ENCODE results near the gene STRIP2.
"Not testable (repeated sequence)": the region's sequence is repeated elsewhere in the genome, so short reads cannot be mapped to it uniquely, and the experiment has no call there.

Gene STRIP2

DNA sequence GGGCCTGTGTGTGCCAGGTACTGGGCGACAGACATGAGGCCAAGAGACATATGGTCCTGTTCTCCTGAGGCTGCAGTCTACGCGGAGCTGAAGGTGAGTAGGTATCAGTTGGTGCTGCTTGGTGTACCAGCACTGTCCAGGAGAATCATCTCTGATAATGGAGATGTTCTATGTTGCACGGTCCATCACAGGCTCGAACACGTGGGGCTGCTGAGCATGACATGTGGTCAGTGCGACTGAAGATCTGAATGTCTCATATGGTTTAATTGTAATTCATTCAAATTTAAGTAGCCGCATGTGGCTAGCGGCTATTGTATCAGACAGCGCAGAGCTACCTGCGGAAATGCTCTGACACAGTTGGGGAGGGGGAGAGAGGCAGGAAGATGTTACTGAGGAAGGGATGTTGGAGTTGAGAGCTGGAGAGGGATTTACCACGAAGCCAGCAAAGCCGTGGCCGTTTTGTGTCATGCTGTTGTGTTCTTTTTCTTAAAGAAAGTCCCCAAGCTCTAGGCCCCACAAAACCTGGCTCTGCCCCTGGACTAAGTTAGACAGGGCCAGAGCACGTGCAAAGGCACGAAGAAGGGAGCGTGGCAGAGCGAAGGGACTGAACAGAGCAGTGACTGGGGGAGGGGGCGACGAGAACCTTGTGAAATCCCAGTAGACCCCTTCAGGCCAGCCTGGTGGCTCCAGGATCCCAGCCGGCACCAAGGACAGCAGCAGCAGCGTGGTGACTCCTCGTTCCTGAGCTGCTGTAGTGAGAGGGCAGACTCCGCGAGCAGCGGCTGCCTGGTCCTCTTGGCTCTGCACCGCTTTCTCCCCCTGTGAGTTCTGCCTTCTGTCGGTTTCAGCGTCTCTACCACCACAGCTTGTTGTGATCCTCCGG lies 88.1 kb downstream of the STRIP2 start:
- Histone ChIP-seq H3K4me2 (ENCODE audit: low read length) (no peak overlapping the region), H3K36me3 (ENCODE audit: insufficient read depth, low read length) (no peaks in the 10 kb centered on the region), H3K9ac (ENCODE audit: low read depth, low read length) (no peak overlapping the region), H3K27me3 (ENCODE audit: control insufficient read depth, insufficient read depth, low read length) (peaks cover 24% of the 10 kb centered on the region), H3K9me3 (replicated peaks; ENCODE audit: low read length) (no peaks in the 10 kb centered on the region), H3K4me3 (ENCODE audit: low read length) (no peak overlapping the region), H3K4me1 (ENCODE audit: control insufficient read depth, insufficient read depth, low read length) (no peaks in the 10 kb centered on the region)

DNA sequence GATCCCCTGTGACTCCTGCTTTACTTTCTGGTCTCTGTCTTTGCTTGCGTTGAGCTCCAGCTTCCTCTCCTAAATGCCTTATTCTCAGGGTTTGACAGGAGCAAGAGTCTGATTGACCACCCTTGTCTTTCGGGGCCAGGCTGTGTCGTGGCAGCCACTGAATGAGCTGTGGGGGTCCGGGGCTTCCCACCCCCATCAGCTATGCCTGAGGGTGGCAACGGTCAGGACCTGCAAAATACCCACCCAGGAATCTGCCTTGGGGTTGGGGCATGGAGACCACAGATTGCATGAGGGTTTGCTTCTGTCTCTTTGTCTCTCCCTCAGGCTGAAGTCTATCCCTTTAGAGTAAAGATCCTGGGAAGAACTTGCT lies 88.7 kb downstream of the STRIP2 start:
- Histone ChIP-seq H3K9me3 (replicated peaks; ENCODE audit: low read length) (no peaks in the 10 kb centered on the region), H3K4me1 (ENCODE audit: control insufficient read depth, insufficient read depth, low read length) (no peaks in the 10 kb centered on the region), H3K4me2 (ENCODE audit: low read length) (no peak overlapping the region), H3K27me3 (ENCODE audit: control insufficient read depth, insufficient read depth, low read length) (peaks cover 24% of the 10 kb centered on the region), H3K4me3 (ENCODE audit: low read length) (no peak overlapping the region), H3K36me3 (ENCODE audit: insufficient read depth, low read length) (no peaks in the 10 kb centered on the region), H3K9ac (ENCODE audit: low read depth, low read length) (no peak overlapping the region)

DNA sequence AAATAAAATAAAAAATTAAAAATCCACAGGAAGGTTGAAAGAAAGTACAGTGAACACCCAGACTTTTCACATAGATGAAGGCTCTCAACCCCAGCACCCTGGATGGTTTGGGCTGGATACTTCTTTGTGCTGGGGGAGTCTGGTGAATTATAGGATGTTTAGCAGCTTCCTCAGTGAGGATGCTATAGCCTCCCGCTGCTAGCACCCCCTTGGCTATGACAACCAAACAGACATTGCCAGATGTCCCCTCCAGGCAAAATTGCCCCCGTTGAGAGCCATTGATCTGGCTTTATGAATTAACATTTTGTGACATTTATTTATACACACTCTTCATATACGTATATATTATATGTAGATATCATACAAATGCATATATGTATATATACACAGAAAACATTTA lies 89.7 kb downstream of the STRIP2 start:
- H3K4me1 ChIP-seq (ENCODE audit: control insufficient read depth, insufficient read depth, low read length) = no peaks in the 10 kb centered on the region
- no peaks in the 10 kb centered on the region for H3K9me3 ChIP-seq (replicated peaks; ENCODE audit: low read length)
- no peaks in the 10 kb centered on the region for H3K36me3 ChIP-seq (ENCODE audit: insufficient read depth, low read length)
- peaks cover 24% of the 10 kb centered on the region for H3K27me3 ChIP-seq (ENCODE audit: control insufficient read depth, insufficient read depth, low read length)
- no peak overlapping the region for H3K9ac ChIP-seq (ENCODE audit: low read depth, low read length)
- no peak overlapping the region for H3K4me2 ChIP-seq (ENCODE audit: low read length)
- H3K4me3 ChIP-seq (ENCODE audit: low read length) = no peak overlapping the region

DNA sequence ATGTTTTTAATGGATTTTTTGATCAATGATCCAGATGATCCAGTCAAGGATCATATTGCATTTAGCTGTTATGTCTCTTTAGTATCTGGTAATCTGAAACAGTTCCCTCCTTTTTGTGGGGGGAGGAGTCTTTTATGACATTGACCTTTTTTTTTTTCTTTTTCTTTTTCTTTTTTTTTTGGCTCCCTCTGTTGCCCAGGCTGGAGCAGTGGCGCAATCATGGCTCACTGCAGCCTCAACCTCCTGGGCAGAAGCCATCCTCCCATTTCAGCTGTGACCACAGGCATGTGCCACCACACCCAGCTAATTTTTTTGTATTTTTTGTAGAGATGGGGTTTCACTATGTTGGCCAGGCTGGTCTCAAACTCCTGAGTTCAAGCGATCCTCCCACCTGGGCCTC lies 90.2 kb downstream of the STRIP2 start:
- H3K4me2 ChIP-seq (ENCODE audit: low read length); H3K9me3 ChIP-seq (replicated peaks; ENCODE audit: low read length); H3K4me1 ChIP-seq (ENCODE audit: control insufficient read depth, insufficient read depth, low read length); H3K4me3 ChIP-seq (ENCODE audit: low read length); H3K36me3 ChIP-seq (ENCODE audit: insufficient read depth, low read length); H3K9ac ChIP-seq (ENCODE audit: low read depth, low read length): not testable (repeated sequence)
- H3K27me3 ChIP-seq (ENCODE audit: control insufficient read depth, insufficient read depth, low read length) = peaks cover 24% of the 10 kb centered on the region

DNA sequence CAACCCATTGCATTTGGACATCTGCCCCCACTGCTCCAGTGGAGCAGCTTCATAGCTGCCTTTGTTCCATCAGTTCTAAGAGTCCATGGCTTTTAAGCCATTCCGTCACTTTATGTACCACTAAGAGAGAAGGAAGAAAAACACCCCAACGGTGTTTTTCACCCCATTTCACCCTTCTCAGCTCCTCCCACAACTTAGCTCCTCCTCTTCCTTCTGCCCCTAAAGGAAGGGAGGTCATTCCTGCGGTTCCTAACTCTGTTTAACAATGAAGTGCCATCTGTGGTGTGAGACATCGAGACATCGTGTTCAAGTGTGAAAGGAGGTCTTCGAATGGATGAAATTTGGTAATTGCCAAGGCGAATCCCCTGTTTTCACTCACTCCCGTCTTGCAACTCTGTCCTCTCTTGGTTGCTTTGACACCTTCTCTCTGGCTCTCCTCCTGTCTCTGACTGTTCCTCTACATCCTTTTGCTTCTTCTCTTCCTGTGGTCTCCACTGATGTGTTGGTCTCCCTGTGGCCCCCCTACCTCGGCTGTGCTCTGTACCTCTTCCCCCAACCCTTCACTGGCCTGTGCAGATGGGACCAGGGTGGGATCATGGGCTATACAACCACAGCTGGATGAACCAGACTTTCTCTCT lies 91.1 kb downstream of the STRIP2 start:
- Histone ChIP-seq H3K9me3 (replicated peaks; ENCODE audit: low read length) (no peaks in the 10 kb centered on the region), H3K4me3 (ENCODE audit: low read length) (no peak overlapping the region), H3K27me3 (ENCODE audit: control insufficient read depth, insufficient read depth, low read length) (peaks cover 18% of the 10 kb centered on the region), H3K4me2 (ENCODE audit: low read length) (no peak overlapping the region), H3K4me1 (ENCODE audit: control insufficient read depth, insufficient read depth, low read length) (peaks cover 2% of the 10 kb centered on the region), H3K9ac (ENCODE audit: low read depth, low read length) (no peak overlapping the region), H3K36me3 (ENCODE audit: insufficient read depth, low read length) (no peaks in the 10 kb centered on the region)

DNA sequence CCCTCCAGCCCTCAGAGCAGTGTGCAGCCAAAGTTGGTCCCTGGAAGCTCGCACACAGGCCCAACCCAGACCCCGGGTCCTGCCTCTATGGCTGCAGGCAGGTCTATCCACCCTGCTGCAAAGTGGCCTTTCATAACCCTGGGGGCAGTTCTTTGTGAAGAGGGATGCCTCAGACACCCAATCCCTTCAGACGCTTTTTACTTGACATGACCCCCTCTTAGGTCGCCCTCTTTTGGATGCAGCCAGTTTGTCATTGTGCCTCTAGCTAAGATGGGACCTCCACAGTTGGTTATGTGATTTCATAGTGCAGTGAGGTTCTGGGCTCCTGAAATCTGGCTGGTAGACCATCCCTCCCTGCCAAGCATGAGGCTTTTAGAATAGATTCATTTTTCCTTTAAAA lies 95.4 kb downstream of the STRIP2 start:
- Histone ChIP-seq H3K4me2 (ENCODE audit: low read length) (no peak overlapping the region), H3K27me3 (ENCODE audit: control insufficient read depth, insufficient read depth, low read length) (no peaks in the 10 kb centered on the region), H3K9me3 (replicated peaks; ENCODE audit: low read length) (no peaks in the 10 kb centered on the region), H3K9ac (ENCODE audit: low read depth, low read length) (no peak overlapping the region), H3K4me3 (ENCODE audit: low read length) (no peak overlapping the region), H3K4me1 (ENCODE audit: control insufficient read depth, insufficient read depth, low read length) (peaks cover 9% of the 10 kb centered on the region), H3K36me3 (ENCODE audit: insufficient read depth, low read length) (no peaks in the 10 kb centered on the region)

DNA sequence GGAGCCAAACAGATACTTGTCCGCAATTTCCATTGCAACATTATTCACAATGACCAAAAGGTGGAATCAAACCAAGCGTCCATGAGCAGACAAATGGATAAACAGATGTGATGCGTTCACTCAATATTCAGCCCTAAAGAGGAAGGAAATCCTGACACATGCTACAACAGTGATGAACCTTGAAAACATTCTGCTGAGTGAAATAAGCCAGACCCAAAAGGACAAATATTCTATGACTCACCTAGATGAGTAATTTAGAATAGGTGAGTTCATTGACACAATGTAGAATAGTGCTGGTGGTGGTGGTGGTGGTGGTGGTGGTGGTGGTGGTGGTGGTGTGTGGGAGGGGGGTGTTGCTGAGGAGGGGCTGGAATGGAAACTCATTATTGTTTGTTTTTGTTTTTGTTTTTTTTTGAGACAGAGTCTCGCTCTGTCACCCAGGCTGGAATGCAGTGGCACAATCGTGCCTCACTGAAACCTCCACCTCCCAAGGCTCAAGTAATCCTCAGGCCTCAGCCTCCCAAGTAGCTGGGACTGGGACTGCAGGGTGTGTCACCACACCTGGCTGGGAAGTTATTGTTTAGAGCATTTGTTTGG lies 96.7 kb downstream of the STRIP2 start:
- Histone ChIP-seq H3K9me3 (replicated peaks; ENCODE audit: low read length) (no peaks in the 10 kb centered on the region), H3K4me1 (ENCODE audit: control insufficient read depth, insufficient read depth, low read length) (peaks cover 9% of the 10 kb centered on the region)

DNA sequence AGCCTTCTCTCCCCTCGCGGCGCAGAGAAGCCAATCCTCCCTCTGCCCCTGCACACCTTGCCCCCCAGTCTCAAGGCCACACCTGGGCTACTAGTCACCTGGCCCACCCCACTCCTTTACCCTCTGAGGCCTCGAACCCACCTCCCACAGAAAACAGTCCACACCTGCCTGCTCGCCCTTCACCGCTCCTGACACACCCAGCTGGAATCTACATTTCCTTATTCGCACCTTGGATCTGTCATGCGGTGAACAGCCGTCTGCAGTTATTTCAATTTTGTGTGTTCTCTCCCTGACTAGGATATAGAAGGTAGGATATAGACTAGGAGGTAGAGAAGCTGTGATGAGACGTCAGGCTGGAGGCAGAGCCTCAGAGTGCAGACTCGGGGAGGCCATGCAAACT lies 97.5 kb downstream of the STRIP2 start:
- no peak overlapping the region for H3K9ac ChIP-seq (ENCODE audit: low read depth, low read length)
- no peak overlapping the region for H3K4me3 ChIP-seq (ENCODE audit: low read length)
- no peaks in the 10 kb centered on the region for H3K27me3 ChIP-seq (ENCODE audit: control insufficient read depth, insufficient read depth, low read length)
- H3K36me3 ChIP-seq (ENCODE audit: insufficient read depth, low read length) = no peaks in the 10 kb centered on the region
- H3K4me1 ChIP-seq (ENCODE audit: control insufficient read depth, insufficient read depth, low read length) = peaks cover 9% of the 10 kb centered on the region
- no peak overlapping the region for H3K4me2 ChIP-seq (ENCODE audit: low read length)
- H3K9me3 ChIP-seq (replicated peaks; ENCODE audit: low read length) = no peaks in the 10 kb centered on the region

More for the DNA sequence above, 96.7 kb downstream of the STRIP2 start:
- Histone ChIP-seq H3K9ac (ENCODE audit: low read depth, low read length) (no peak overlapping the region), H3K27me3 (ENCODE audit: control insufficient read depth, insufficient read depth, low read length) (no peaks in the 10 kb centered on the region), H3K4me3 (ENCODE audit: low read length) (no peak overlapping the region), H3K36me3 (ENCODE audit: insufficient read depth, low read length) (no peaks in the 10 kb centered on the region), H3K4me2 (ENCODE audit: low read length) (peak overlapping the region; percentile 22)

DNA sequence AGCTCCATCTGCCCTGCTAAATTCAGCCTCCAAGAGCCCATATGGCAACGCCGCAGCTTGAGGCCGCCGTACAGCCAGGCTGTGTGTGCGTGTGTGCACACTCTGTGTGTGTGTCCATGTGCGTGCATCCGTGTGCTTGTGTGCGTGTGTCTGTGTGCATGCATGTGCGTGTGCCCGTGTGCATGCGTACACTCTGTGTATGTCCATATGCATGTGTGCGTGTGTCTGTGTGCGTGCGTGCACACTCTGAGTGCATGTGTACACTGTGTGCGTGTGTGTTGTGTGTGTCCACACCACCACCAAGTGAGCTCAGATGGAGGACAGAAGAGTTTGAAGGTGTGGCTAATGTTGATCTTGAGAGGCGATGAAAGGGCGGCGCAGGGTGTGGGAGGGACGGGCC lies 98.1 kb downstream of the STRIP2 start:
- Histone ChIP-seq H3K27me3 (ENCODE audit: control insufficient read depth, insufficient read depth, low read length) (no peaks in the 10 kb centered on the region), H3K9ac (ENCODE audit: low read depth, low read length) (no peak overlapping the region), H3K4me2 (ENCODE audit: low read length) (no peak overlapping the region), H3K4me1 (ENCODE audit: control insufficient read depth, insufficient read depth, low read length) (peaks cover 9% of the 10 kb centered on the region), H3K36me3 (ENCODE audit: insufficient read depth, low read length) (no peaks in the 10 kb centered on the region), H3K9me3 (replicated peaks; ENCODE audit: low read length) (no peaks in the 10 kb centered on the region), H3K4me3 (ENCODE audit: low read length) (no peak overlapping the region)

DNA sequence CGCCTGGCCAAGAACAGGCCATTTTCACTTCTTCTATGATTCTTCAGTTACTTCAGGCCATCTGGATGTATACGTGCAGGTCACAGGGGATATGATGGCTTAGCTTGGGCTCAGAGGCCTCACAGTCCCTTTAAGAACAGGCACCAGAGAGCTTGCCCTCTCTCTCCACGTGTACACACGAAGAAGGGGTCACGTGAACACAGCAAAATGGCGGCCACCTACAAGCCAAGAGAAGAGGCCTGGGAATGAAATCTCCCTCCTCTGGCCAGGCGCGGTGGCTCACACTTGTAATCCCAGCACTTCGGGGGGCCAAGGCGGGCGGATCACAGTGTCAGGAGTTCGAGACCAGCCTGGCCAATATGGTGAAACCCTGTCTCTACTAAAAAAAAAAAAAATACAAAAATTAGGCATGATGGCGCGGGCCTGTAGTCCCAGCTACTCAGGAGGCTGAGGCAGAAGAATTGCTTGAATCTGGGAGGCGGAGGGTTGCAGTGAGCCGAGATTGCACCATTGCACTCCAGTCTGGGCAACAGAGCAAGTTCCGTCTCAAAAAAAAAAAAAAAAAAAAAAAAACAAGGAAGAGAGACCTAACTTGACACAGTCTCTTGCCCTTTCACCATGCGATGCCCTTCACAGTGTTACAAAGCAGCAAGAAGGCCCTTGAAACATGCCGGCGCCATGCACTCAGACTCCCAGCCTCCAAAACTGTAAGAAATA lies 100.5 kb downstream of the STRIP2 start:
- H3K9me3 ChIP-seq (replicated peaks; ENCODE audit: low read length); H3K4me3 ChIP-seq (ENCODE audit: low read length); H3K4me1 ChIP-seq (ENCODE audit: control insufficient read depth, insufficient read depth, low read length); H3K36me3 ChIP-seq (ENCODE audit: insufficient read depth, low read length); H3K4me2 ChIP-seq (ENCODE audit: low read length); H3K27me3 ChIP-seq (ENCODE audit: control insufficient read depth, insufficient read depth, low read length); H3K9ac ChIP-seq (ENCODE audit: low read depth, low read length): not testable (repeated sequence)

DNA sequence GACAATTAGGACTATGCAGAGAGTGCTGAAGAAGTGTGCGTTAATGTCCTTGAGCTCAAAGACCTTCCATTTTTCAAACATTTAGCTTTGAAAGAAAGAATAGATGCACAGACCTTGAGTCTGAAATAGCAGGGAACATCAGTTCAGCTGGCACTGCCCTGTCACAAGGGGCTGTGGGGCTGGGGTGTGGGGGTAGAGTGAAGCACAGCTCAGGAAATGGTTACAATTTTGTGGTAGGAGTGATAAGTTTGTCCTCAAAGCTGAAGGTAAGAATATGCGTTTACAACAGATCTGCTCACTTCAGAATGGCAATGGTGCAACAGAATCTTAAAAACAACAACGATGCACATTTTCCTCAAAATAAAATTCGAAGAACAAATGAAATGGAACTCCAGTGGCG lies 101.7 kb downstream of the STRIP2 start:
- no peaks in the 10 kb centered on the region for H3K36me3 ChIP-seq (ENCODE audit: insufficient read depth, low read length)
- H3K4me3 ChIP-seq (ENCODE audit: low read length) = no peak overlapping the region
- H3K9me3 ChIP-seq (replicated peaks; ENCODE audit: low read length) = no peaks in the 10 kb centered on the region
- H3K4me1 ChIP-seq (ENCODE audit: control insufficient read depth, insufficient read depth, low read length) = peaks cover 2% of the 10 kb centered on the region
- H3K27me3 ChIP-seq (ENCODE audit: control insufficient read depth, insufficient read depth, low read length) = no peaks in the 10 kb centered on the region
- no peak overlapping the region for H3K4me2 ChIP-seq (ENCODE audit: low read length)
- no peak overlapping the region for H3K9ac ChIP-seq (ENCODE audit: low read depth, low read length)
